PC-9 (cell line): ENCODE data around the gene SERTM1. TPM values are rescaled to one million over a fixed set of nuclear protein-coding genes. Genes with fewer than 3 reads are reported as not detected.

Experiments used
- BruUV-seq: library from RNA; stranded (reverse); fragments of 400-500 nt; replicated peaks from 2 replicates; lab custom pipeline; 2021; lab: Mats Ljungman, UMichigan
- CTCF ChIA-PET: fragments of 300-600 bp; sonication (Branson Sonifier 250); formaldehyde crosslinking; loops from one replicate; lab custom pipeline; 2022; ENCODE audit warnings: antibody characterized with exemption; lab: Charles Lee
- POLR2A ChIA-PET: fragments of 300-600 bp; sonication (Branson Sonifier 250); formaldehyde crosslinking; loops from one replicate; lab custom pipeline; 2022; ENCODE audit warnings: antibody characterized with exemption; ENCODE audit not compliant: unreplicated experiment; lab: Charles Lee
- DNase-seq, 2 experiments: peaks; one replicate each; pipeline versions ENCODE4 v3.0.0 to v3.0.0-alpha.2; 2015 to 2022; ENCODE audit warnings: mixed read lengths in 1 of 2
- H2AFZ ChIP-seq: fragments of 200-600 bp; sonication (generic); 2 replicates; pipeline ENCODE4 v1.8.1; 2017; ENCODE audit warnings: antibody characterized with exemption
- H3F3A ChIP-seq: fragments of 200-600 bp; sonication (generic); 2 replicates; pipeline ENCODE4 v1.8.1; 2017; ENCODE audit warnings: antibody characterized with exemption, mild to moderate bottlenecking, low read depth; ENCODE audit not compliant: insufficient read depth
- H3K27ac ChIP-seq: fragments of 200-600 bp; sonication (generic); 2 replicates; pipeline ENCODE4 v1.6.1; 2016; ENCODE audit warnings: mixed run types
- H3K27me3 ChIP-seq: fragments of 200-600 bp; sonication (generic); 2 replicates; pipeline ENCODE4 v1.6.1; 2016; ENCODE audit warnings: low read depth, mixed run types; ENCODE audit not compliant: insufficient read depth
- H3K36me3 ChIP-seq: fragments of 200-600 bp; sonication (generic); 2 replicates; pipeline ENCODE4 v1.6.1; 2016; ENCODE audit warnings: low read depth, mixed run types
- H3K4me1 ChIP-seq: fragments of 200-600 bp; sonication (generic); replicated peaks from 2 replicates; pipeline ENCODE4 v1.6.1; 2016; ENCODE audit warnings: mixed run types; ENCODE audit not compliant: insufficient read depth
- H3K4me2 ChIP-seq: fragments of 200-600 bp; sonication (generic); 2 replicates; pipeline ENCODE4 v1.6.1; 2017; ENCODE audit warnings: mixed run types
- H3K4me3 ChIP-seq: fragments of 200-600 bp; sonication (generic); 2 replicates; pipeline ENCODE4 v1.6.1; 2016; ENCODE audit warnings: mixed run types
- H3K79me2 ChIP-seq: fragments of 200-600 bp; sonication (generic); 2 replicates; pipeline ENCODE4 v1.6.1; 2017; ENCODE audit warnings: low read depth, mixed run types
- H3K9me2 ChIP-seq: fragments of 200-600 bp; sonication (generic); 2 replicates; pipeline ENCODE4 v1.8.1; 2017; ENCODE audit warnings: mild to moderate bottlenecking; ENCODE audit not compliant: insufficient read depth
- H3K9me3 ChIP-seq: fragments of 200-600 bp; sonication (generic); 2 replicates; pipeline ENCODE4 v1.8.1; 2016; ENCODE audit warnings: low read depth; ENCODE audit not compliant: insufficient read depth
- H4K20me1 ChIP-seq: fragments of 200-600 bp; sonication (generic); 2 replicates; pipeline ENCODE4 v1.8.1; 2017; ENCODE audit not compliant: insufficient read depth
- CTCF ChIP-seq: fragments of 200-600 bp; sonication (generic); conservative IDR thresholded peaks from 2 replicates; pipeline ENCODE4 v1.6.1; 2017; ENCODE audit warnings: mixed run types, antibody characterized with exemption, mild to moderate bottlenecking, moderate library complexity
- EZH2 ChIP-seq: fragments of 200-600 bp; sonication (generic); IDR thresholded peaks from 2 replicates; pipeline ENCODE4 v1.8.0; 2017; ENCODE audit warnings: antibody characterized with exemption, low read depth
- intact Hi-C: fragments of 100-400 bp; cut with micrococcal nuclease; formaldehyde crosslinking; loops from one replicate; pipeline ENCODE4 v1.10.0; 2022; ENCODE audit not compliant: unreplicated experiment
- total RNA-seq: library from RNA; stranded (reverse); gene quantifications from 2 replicates; pipeline ENCODE4 v1.2.3, GENCODE V29; 2021

SERTM1 gene
- total RNA-seq, 1 experiment from 2014 or later = not detected

DNA sequence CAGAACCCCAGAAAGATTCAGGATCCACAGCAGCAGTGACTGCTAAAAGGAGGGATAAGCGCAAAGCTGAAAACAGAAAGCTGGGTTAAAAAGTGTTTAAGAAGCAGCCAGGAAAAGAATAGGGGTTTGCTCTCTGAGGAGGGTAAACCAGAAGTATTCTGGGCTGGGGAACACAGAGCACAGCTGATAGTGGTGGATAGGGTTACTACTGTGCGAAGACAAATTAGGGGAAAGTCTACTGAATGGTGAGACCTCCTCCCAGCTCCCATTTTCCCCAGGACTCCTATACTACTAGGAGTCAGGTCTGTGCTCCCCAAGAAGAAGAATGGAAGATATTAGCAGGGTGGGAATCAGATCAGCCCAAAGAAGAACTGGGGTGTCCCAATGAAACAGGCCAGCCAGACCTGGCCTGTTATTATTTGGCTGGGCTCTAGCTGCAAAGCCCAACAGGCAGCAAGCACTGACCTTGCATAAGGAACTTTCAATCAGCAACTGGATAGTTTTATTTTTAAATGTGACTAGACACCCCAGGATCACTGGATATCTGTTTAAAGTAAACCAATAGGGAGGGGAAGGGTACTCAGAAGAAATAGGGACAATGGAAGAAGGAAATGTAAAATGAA, 43.5 kb upstream of the SERTM1 start:
- peak in 1 of 2 experiments; percentile 24 for DNase-seq
- Histone ChIP-seq H3K9me2 (no peaks in the 10 kb centered on the region), H3K27ac (no peak overlapping the region), H3K9me3 (no peaks in the 10 kb centered on the region), H3K4me2 (no peak overlapping the region), H3K79me2 (no peaks in the 10 kb centered on the region), H3K4me3 (no peak overlapping the region), H3F3A (no peaks in the 10 kb centered on the region), H3K4me1 (no peaks in the 10 kb centered on the region), H2AFZ (no peak overlapping the region), H3K27me3 (no peaks in the 10 kb centered on the region), H3K36me3 (no peaks in the 10 kb centered on the region), H4K20me1 (no peaks in the 10 kb centered on the region)
- ChIA-PET POLR2A (no interaction called here), CTCF (no interaction called here)
- no TSS peak for BruUV-seq
- intact Hi-C loops = no loop called here
- TF ChIP-seq EZH2 (no peak), CTCF (no peak)

- CTCF ChIA-PET = no interaction called here
Observed at GRCh38 chr13:36639610-36640009, 34.2 kb upstream of the SERTM1 start.

GRCh38 chr13:36650611-36651010, 23.2 kb upstream of the SERTM1 start:
- BruUV-seq = no TSS peak
- Histone ChIP-seq H2AFZ (no peak overlapping the region), H3K36me3 (no peaks in the 10 kb centered on the region), H3K4me2 (no peak overlapping the region), H3K4me1 (no peaks in the 10 kb centered on the region), H3K27ac (no peak overlapping the region), H3K9me2 (no peaks in the 10 kb centered on the region), H3K79me2 (no peaks in the 10 kb centered on the region), H3F3A (no peaks in the 10 kb centered on the region), H3K4me3 (no peak overlapping the region), H4K20me1 (no peaks in the 10 kb centered on the region), H3K9me3 (no peaks in the 10 kb centered on the region), H3K27me3 (no peaks in the 10 kb centered on the region)
- TF ChIP-seq CTCF (no peak), EZH2 (no peak)
- POLR2A ChIA-PET = interaction anchor here (0.5 kb wide), 1 partner anchor 271 kb away, joined by 3 read pairs; no protein-coding TSS in a partner anchor
- DNase-seq = no peak
- CTCF ChIA-PET = no interaction called here
- intact Hi-C loops = no loop called here

More at GRCh38 chr13:36639610-36640009, 34.2 kb upstream of the SERTM1 start:
- Histone ChIP-seq H3K4me3 (no peak overlapping the region), H3K27me3 (no peaks in the 10 kb centered on the region), H3K4me2 (no peak overlapping the region), H3F3A (no peaks in the 10 kb centered on the region), H3K9me2 (peaks cover 4% of the 10 kb centered on the region; the same call in 1 of the 2 replicates), H3K36me3 (no peaks in the 10 kb centered on the region), H3K79me2 (no peaks in the 10 kb centered on the region), H3K27ac (no peak overlapping the region), H4K20me1 (no peaks in the 10 kb centered on the region), H2AFZ (no peak overlapping the region), H3K4me1 (no peaks in the 10 kb centered on the region), H3K9me3 (no peaks in the 10 kb centered on the region)
- BruUV-seq = no TSS peak
- DNase-seq = no peak
- POLR2A ChIA-PET = no interaction called here
- TF ChIP-seq CTCF (no peak), EZH2 (no peak)
- intact Hi-C loops = no loop called here
